DOHH2 (cell line): ENCODE measurements around the gene PTPRT.

Experiments
- CTCF ChIP-seq: fragments of 200-600 bp; sonication (generic); IDR thresholded peaks from one replicate; pipeline ENCODE4 v1.5.1; 2014; ENCODE audit warnings: antibody characterized with exemption, mild to moderate bottlenecking, low read depth, low read length; ENCODE audit not compliant: poor library complexity, severe bottlenecking
- EZH2phosphoT487 ChIP-seq: fragments of 200-600 bp; sonication (generic); IDR thresholded peaks from 2 replicates; pipeline ENCODE4 v1.6.1; 2017; ENCODE audit warnings: borderline replicate concordance, mild to moderate bottlenecking, antibody characterized with exemption, low read length, moderate library complexity, mixed read lengths

- TF ChIP-seq CTCF (no peak), EZH2phosphoT487 (no peak)
Measured at GRCh38 chr20:42941629-42942028, 248.1 kb downstream of the PTPRT start.
